MM.1S (cell line): ENCODE data around the gene MAPK4.

Source experiments
- EZH2 ChIP-seq: fragments of 300-600 bp; sonication (generic); optimal IDR thresholded peaks from 2 replicates; pipeline ENCODE3; 2017; ENCODE audit warnings: low read depth, mild to moderate bottlenecking, antibody characterized with exemption, low read length, mixed read lengths
- EZH2phosphoT487 ChIP-seq: fragments of 300-600 bp; sonication (generic); IDR thresholded peaks from 2 replicates; pipeline ENCODE4 v1.6.1; 2018; ENCODE audit warnings: antibody characterized with exemption, low read length

DNA sequence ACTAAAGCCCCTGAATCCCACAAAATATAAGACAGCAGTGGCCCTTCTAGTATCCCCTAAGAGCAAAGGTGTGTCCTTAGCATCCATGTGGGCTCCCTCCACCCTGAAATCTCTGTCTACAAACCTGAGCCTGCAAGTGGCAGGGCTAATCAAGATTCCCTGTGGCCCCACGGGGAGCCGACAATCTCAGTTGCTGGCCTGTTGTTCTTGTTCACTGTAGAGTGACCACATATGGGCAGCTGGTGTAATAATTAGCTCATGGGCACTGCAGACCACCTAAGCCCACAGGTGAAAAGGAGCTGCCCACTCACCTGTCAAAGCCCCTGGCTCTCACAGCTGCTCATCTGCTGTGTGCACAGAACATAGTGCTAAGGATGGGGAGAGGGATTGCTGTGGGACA lies 157.7 kb downstream of the MAPK4 start:
- TF ChIP-seq EZH2phosphoT487 (no peak), EZH2 (no peak)
